Stimulated activated naive CD8-positive, alpha-beta T cell treated with anti-CD3 and anti-CD28 coated beads, Interleukin-15, amount 100 ng/mL, for 72 hours (primary cell): ENCODE measurements around the gene FRG2B.
"Not testable (repeated sequence)": the region's sequence is repeated elsewhere in the genome, so short reads cannot be mapped to it uniquely, and the experiment has no call there.

Source experiments
- ATAC-seq: fragments of 150-1000 bp; cut with Tn5 transposase; 2 replicates; pipeline ENCODE4 v1.10.0; 2021; ENCODE audit warnings: mild to moderate bottlenecking, moderate library complexity
- DNase-seq, 2 donors: peaks; one replicate each; pipeline ENCODE4 v3.0.0; 2021 to 2022
- H3K27ac Mint-ChIP-seq, 2 donors: one replicate each; pipeline ENCODE4 v1.8.0; 2022; ENCODE audit warnings: mild to moderate bottlenecking in 2 of 2, mixed read lengths in 2 of 2, moderate library complexity in 2 of 2
- H3K27me3 Mint-ChIP-seq: one replicate; pipeline ENCODE4 v1.8.0; 2022; ENCODE audit warnings: mixed read lengths
- H3K4me1 Mint-ChIP-seq: one replicate; pipeline ENCODE4 v1.8.0; 2022; ENCODE audit warnings: mild to moderate bottlenecking, mixed read lengths
- H3K4me3 Mint-ChIP-seq, 2 donors: one replicate each; pipeline ENCODE4 v1.8.0; 2022; ENCODE audit warnings: mild to moderate bottlenecking in 2 of 2, mixed read lengths in 2 of 2, moderate library complexity in 1 of 2
- H3K9me3 Mint-ChIP-seq, 2 donors: one replicate each; pipeline ENCODE4 v1.8.0; 2022; ENCODE audit warnings: mixed read lengths in 2 of 2

FRG2B gene

DNA sequence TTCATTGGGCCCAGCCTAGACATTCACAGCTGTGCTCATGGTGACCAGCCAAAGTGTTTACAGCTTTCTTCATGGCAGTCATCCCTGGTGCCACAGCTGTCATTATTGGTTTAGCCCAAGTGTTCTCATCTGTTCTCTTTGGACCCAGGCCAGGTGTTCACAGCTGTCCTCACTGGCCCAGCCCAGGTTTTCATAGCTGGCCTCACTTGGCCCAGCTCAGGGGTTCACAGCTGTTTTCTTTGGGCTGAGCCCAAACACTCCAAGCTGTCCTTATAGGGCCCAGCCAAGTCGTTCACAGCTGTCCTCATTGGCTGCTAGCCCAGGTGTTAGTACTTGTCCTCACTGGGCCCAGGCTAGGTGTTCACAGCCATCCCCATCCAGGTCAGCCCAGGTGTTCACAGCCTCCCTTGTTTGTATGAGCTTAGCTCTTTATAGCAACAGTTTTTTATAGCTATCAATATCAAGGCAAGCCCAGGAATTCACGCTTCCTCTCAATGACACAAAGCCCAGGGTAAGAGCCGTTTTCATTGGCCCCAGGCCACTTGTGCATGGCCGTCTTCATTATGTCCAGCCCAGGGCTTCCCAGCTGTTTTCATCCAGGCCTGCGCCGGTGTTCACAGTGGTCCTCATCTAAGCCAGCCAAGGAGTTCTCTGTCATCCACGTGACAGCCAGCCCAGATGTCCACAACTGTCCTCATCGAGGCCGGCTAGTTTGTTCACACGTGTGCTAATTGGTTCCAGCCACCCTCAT, 11.6 kb downstream of the FRG2B start:
- DNase-seq: no peak
- H3K9me3 Mint-ChIP-seq: no peaks in the 10 kb centered on the region
- no peaks in the 10 kb centered on the region for H3K4me1 Mint-ChIP-seq
- H3K27ac Mint-ChIP-seq: no peak overlapping the region
- no peak for ATAC-seq
- no peak overlapping the region for H3K4me3 Mint-ChIP-seq
- H3K27me3 Mint-ChIP-seq: peaks cover 26% of the 10 kb centered on the region

DNA sequence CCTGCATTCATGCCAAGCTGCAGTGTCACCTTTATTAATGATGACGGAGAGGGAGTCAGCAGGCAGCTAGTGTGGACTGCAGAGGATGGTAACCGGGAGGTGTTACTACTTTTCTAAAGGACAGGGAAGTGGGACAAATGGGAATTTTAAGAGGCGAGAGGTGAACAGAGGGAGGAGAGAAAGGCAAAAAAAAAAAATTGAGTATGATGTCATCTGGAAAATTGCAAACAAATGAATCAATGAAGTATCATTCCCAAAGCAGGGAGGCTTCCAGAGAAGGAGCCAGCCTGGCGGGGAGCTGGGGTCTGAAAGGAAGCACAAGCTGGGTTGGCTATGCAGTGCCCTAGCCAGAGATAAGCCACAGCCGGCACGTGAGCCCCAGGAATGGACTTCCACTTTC, 12.9 kb downstream of the FRG2B start:
- H3K27me3 Mint-ChIP-seq: peaks cover 34% of the 10 kb centered on the region

DNA sequence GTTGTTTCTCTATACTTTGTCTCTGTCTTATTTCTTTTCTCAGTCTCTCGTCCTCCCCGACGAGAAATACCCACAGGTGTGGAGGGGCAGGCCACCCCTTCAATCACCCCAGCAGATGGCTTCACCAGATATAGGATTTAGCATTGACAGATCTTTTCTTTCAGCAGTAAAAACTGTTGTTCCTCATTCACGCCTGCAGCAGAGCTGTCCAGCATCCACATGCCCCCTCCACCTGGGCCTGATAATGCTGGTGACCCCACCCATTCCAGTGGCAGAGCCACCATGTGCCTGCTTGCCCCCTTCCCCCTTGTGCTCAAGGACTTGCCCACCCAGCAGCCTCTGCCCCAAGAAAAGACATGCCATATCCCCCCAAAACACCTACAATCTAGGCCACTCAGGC, 15.5 kb downstream of the FRG2B start:
- no peak overlapping the region for H3K27ac Mint-ChIP-seq
- H3K4me3 Mint-ChIP-seq: no peak overlapping the region
- no peaks in the 10 kb centered on the region for H3K9me3 Mint-ChIP-seq
- DNase-seq (no peak), ATAC-seq (no peak)
- H3K27me3 Mint-ChIP-seq: peaks cover 56% of the 10 kb centered on the region
- H3K4me1 Mint-ChIP-seq: no peaks in the 10 kb centered on the region

More for the DNA sequence above, 12.9 kb downstream of the FRG2B start:
- H3K4me1 Mint-ChIP-seq: no peaks in the 10 kb centered on the region
- ATAC-seq (no peak), DNase-seq (no peak)
- H3K4me3 Mint-ChIP-seq: no peak overlapping the region
- no peak overlapping the region for H3K27ac Mint-ChIP-seq
- H3K9me3 Mint-ChIP-seq: no peaks in the 10 kb centered on the region

DNA sequence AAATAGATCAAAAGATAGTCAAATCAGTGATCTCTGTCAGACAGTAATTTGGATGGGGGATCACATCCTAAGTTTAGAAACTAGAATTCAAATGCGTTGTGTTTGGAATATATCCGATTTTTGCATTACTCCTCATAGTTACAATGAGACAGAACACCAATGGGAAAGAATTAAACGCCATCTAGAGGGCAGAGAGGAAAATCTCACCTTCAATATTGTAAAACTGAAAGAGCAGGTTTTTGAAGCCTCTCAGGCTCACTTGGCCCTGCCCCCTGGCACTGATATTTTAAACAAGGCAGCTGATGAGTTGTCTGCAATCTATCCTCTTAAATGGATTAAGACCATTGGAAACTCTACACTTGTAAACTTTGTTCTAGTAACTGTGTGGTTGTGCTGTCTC, 17.7 kb downstream of the FRG2B start:
- no peaks in the 10 kb centered on the region for H3K9me3 Mint-ChIP-seq
- H3K27ac Mint-ChIP-seq: no peak overlapping the region
- no peak overlapping the region for H3K4me3 Mint-ChIP-seq
- ATAC-seq: no peak
- H3K27me3 Mint-ChIP-seq: peaks cover 78% of the 10 kb centered on the region
- DNase-seq: no peak
- no peaks in the 10 kb centered on the region for H3K4me1 Mint-ChIP-seq

DNA sequence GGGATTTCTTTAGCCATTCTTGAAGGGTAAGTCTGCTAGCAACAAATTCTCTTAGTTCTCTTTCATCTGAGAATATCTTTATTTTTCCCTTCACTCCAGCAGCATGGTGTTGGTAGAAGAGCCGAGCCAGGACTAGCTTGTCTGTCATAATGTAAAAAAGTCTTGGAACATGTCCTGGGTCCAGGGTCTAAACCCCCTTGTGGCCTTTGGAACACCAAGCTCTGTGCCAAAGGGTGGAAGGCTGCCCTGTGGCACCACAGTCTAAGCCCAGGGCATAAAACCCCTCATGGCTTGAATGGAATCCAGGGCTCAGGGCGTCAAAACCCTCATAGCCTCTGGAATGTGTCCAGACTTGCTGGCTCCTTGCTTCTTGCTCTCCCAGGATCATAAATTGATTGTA, 23.2 kb downstream of the FRG2B start:
- not testable (repeated sequence) for H3K27ac Mint-ChIP-seq, H3K4me3 Mint-ChIP-seq, DNase-seq, ATAC-seq, H3K4me1 Mint-ChIP-seq, H3K9me3 Mint-ChIP-seq
- peaks cover 96% of the 10 kb centered on the region for H3K27me3 Mint-ChIP-seq

DNA sequence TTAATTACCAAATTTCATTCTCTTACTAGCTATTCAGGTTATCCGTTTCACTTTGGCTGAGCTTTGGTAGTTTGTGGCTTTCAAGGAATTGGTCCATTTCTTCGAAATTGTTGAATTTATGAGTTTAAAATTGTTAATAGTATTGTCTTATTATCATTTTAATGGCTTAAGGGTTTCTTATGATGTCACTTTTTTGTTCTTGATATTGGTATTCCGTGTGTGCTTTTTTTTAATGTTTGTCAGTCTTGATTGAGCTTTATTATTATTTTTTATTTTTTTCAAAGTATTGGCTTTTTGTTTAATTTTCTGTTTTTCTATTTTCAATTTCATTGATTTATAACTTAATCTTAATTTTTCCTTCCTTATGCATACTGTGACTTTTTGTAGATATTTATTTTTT, 25.9 kb downstream of the FRG2B start:
- H3K4me3 Mint-ChIP-seq: no peak overlapping the region
- H3K27me3 Mint-ChIP-seq: peaks cover 99% of the 10 kb centered on the region

DNA sequence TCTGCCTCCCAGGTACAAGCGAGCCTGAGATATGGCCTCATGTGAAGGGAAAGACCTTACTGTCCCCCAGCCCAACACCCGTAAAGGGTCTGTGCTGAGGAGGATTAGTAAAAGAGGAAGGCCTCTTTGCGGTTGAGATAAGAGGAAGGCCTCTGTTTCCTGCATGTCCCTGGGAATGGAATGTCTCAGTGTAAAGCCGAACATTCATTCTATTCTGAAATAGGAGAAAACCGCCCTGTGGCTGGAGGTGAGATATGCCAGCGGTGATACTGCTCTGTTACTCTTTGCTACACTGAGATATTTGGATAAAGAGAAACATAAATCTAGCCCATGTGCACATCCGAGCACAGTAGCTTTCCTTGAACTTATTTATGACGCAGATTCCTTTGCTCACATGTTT, 26.7 kb downstream of the FRG2B start:
- not testable (repeated sequence) for H3K27ac Mint-ChIP-seq, H3K9me3 Mint-ChIP-seq, ATAC-seq, H3K4me3 Mint-ChIP-seq, DNase-seq, H3K4me1 Mint-ChIP-seq
- H3K27me3 Mint-ChIP-seq: peaks cover 99% of the 10 kb centered on the region

More for the DNA sequence above, 25.9 kb downstream of the FRG2B start:
- no peak for ATAC-seq
- Mint-ChIP-seq H3K27ac (no peak overlapping the region), H3K9me3 (no peaks in the 10 kb centered on the region), H3K4me1 (no peaks in the 10 kb centered on the region)
- DNase-seq: no peak

DNA sequence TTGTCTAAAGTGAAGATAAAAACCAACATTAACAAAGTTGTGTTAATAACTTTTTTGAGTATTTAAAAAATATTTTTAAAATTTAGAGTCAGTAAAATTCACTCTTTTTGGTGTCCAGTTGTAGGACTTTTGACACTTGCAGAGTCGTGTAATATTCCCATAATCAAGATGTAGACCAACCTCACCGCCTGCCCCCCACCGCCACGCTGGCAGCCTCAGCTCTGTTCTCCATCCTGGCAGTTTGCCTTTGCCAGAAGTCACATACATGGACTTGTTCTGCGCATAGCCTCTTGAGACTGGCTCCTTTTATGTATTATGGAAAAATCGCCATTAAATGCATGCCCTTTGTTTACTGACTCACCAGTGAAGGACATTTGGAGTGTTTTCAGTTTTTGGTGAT, 33.9 kb downstream of the FRG2B start:
- H3K27me3 Mint-ChIP-seq: peaks cover 70% of the 10 kb centered on the region
- no peak for ATAC-seq

DNA sequence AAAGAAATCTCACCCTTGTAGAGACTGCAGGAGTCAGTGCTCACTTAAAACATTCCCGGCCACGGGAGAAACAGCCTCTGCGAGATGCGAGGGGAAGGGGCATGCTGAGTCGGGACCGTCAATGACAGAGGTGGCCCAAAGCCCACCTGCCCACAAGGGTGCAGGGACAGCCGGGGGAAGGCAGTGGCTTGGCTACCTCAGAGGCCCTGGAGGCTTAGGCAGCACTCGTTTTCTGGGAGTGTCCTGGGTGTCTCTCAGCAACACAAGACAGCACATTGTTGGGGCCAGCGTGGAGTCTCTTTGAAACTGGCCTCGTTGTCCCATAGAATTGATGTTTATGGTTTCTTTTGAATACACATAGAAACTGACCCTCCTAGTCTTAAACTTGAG, 35.6 kb downstream of the FRG2B start:
- DNase-seq: no peak
- no peak overlapping the region for H3K27ac Mint-ChIP-seq
- no peaks in the 10 kb centered on the region for H3K4me1 Mint-ChIP-seq
- ATAC-seq: no peak
- no peak overlapping the region for H3K4me3 Mint-ChIP-seq
- peaks cover 53% of the 10 kb centered on the region for H3K27me3 Mint-ChIP-seq
- no peaks in the 10 kb centered on the region for H3K9me3 Mint-ChIP-seq

More for the DNA sequence above, 33.9 kb downstream of the FRG2B start:
- Mint-ChIP-seq H3K4me3 (no peak overlapping the region), H3K27ac (no peak overlapping the region), H3K9me3 (no peaks in the 10 kb centered on the region), H3K4me1 (no peaks in the 10 kb centered on the region)
- DNase-seq: no peak

DNA sequence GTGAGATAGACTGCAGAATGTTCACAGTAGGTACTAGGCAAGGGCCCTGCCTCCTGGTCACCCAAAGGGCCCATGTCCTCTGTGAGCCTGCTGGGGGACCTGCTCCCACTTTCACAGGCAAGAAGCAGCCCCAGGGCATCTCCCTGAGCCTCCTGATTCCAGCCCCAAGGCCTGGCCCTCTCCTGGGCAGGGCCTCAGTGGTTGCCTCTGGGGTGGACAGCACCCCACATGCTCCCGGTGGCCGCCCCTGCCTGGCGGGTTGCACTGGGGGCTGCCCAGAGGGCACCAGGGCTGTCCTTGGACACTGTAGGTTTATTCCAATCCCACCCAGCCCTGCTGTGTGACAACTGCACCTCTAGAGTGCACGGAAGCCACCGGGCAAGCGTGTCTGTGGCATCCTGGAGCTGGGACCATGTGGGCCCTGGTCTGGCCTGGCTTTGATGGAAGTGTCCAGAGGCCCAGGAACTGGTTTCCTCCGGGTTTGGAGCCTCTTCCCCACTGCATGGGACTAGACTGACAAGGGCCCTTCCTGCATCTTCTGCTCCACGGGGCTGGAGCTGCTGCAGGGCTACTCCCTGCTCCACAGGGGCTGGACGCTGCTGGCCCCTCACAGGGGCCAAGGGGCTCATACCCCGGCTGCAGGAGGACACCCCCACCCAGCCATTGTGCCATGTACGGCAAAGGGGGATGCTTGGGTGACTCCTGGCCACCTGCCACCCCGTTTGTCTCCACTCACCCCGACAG, 36.2 kb downstream of the FRG2B start:
- Mint-ChIP-seq H3K9me3 (no peaks in the 10 kb centered on the region), H3K4me3 (no peak overlapping the region), H3K4me1 (no peaks in the 10 kb centered on the region), H3K27ac (no peak overlapping the region), H3K27me3 (peaks cover 48% of the 10 kb centered on the region)
- ATAC-seq (no peak), DNase-seq (no peak)

DNA sequence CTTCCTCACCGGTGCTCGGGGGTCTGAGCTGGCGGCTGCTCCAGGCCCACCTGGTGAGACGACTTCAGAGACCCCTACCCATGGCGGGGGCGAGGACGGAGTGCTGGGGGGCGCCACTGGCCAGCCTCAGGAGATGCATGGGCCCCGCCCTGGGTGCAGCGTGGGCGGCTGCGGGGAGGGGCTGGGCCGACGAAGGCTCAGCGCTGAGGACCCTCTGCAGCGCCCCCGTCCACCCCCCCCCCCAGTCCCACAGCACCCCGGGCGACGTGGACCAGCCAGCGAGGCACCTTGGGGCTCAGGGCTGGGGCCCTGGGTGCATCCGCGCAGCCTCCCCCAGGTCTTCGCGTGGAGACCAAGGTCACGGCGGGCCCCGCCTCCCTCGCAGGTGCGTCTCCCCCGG, 49.6 kb downstream of the FRG2B start:
- peak; percentile 57 for ATAC-seq
- H3K27ac Mint-ChIP-seq, H3K4me1 Mint-ChIP-seq, H3K4me3 Mint-ChIP-seq, DNase-seq, H3K27me3 Mint-ChIP-seq: not testable (repeated sequence)
- peaks cover 10 to 18% of the 10 kb centered on the region in 2 donors for H3K9me3 Mint-ChIP-seq
